ENCODE measurements around the gene OR2AG2. TPM values are rescaled to one million over a fixed set of nuclear protein-coding genes. Genes with fewer than 3 reads are reported as not detected.

The OR2AG2 gene
- total and polyA plus RNA-seq, 4 donors: 0.10 TPM; not detected in 3

Other genes starting within 250 kb of the OR2AG2 start
- gene RRP8, start 168.4 kb downstream of the OR2AG2 start, total RNA-seq: 10 to 100 TPM; 18.8 to 22.2 TPM
- 10 to 100 TPM in 1 of 2 donors, 1 to 10 TPM in 1; 3.4 to 37.3 TPM for gene RRP8, start 168.4 kb downstream of the OR2AG2 start, polyA plus RNA-seq
- 100 to 1,000 TPM; 336 to 562 TPM for gene ILK, start 168.2 kb downstream of the OR2AG2 start, total RNA-seq
- 100 to 1,000 TPM; 287 to 526 TPM for gene ILK, start 168.2 kb downstream of the OR2AG2 start, polyA plus RNA-seq
- gene TAF10, start 159.8 kb downstream of the OR2AG2 start, total RNA-seq: 100 to 1,000 TPM in 1 of 2 donors, 10 to 100 TPM in 1; 79.2 to 108 TPM
- 100 to 1,000 TPM in 1 of 2 donors, 10 to 100 TPM in 1; 55.0 to 119 TPM for gene TAF10, start 159.8 kb downstream of the OR2AG2 start, polyA plus RNA-seq
- 100 to 1,000 TPM in 1 of 2 donors, 10 to 100 TPM in 1; 79.5 to 125 TPM for gene TPP1, start 152.6 kb downstream of the OR2AG2 start, total RNA-seq
- gene TPP1, start 152.6 kb downstream of the OR2AG2 start, polyA plus RNA-seq: 10 to 100 TPM; 26.8 to 38.0 TPM
- gene DCHS1, start 116.2 kb downstream of the OR2AG2 start, total RNA-seq: 10 to 100 TPM; 60.8 to 64.4 TPM
- 10 to 100 TPM in 1 of 2 donors, 1 to 10 TPM in 1; 1.4 to 12.4 TPM for gene DCHS1, start 116.2 kb downstream of the OR2AG2 start, polyA plus RNA-seq
- 10 to 100 TPM; 27.5 to 30.1 TPM for gene MRPL17, start 88.6 kb downstream of the OR2AG2 start, total RNA-seq
- 10 to 100 TPM; 19.3 to 22.8 TPM for gene MRPL17, start 88.6 kb downstream of the OR2AG2 start, polyA plus RNA-seq
- gene OR2AG1, start 11.0 kb upstream of the OR2AG2 start, total RNA-seq: not detected
- not detected for gene OR2AG1, start 11.0 kb upstream of the OR2AG2 start, polyA plus RNA-seq
- gene OR6A2, start 27.7 kb upstream of the OR2AG2 start, total RNA-seq: under 1 TPM in 1 of 2 donors, not detected in 1; 0.26 TPM
- gene OR6A2, start 27.7 kb upstream of the OR2AG2 start, polyA plus RNA-seq: not detected
- gene OR10A5, start 73.7 kb upstream of the OR2AG2 start, total RNA-seq: not detected
- gene OR10A5, start 73.7 kb upstream of the OR2AG2 start, polyA plus RNA-seq: not detected
- gene OR10A2, start 91.1 kb upstream of the OR2AG2 start, total RNA-seq: not detected
- under 1 TPM in 1 of 2 donors, not detected in 1; 0.13 TPM for gene OR10A2, start 91.1 kb upstream of the OR2AG2 start, polyA plus RNA-seq
- not detected for gene OR10A4, start 104.6 kb upstream of the OR2AG2 start, total RNA-seq
- gene OR10A4, start 104.6 kb upstream of the OR2AG2 start, polyA plus RNA-seq: not detected
- not detected for gene OR2D2, start 120.5 kb upstream of the OR2AG2 start, total RNA-seq
- not detected for gene OR2D2, start 120.5 kb upstream of the OR2AG2 start, polyA plus RNA-seq
- not detected for gene OR2D3, start 149.0 kb upstream of the OR2AG2 start, total RNA-seq
- not detected for gene OR2D3, start 149.0 kb upstream of the OR2AG2 start, polyA plus RNA-seq
- gene ZNF215, start 154.4 kb upstream of the OR2AG2 start, total RNA-seq: 1 to 10 TPM in 1 of 2 donors, under 1 TPM in 1; 0.93 to 2.0 TPM
- under 1 TPM in 1 of 2 donors, not detected in 1; 0.61 TPM for gene ZNF215, start 154.4 kb upstream of the OR2AG2 start, polyA plus RNA-seq
- 1 to 10 TPM; 1.5 to 2.4 TPM for gene ZNF214, start 248.4 kb upstream of the OR2AG2 start, total RNA-seq
- 1 to 10 TPM in 1 of 2 donors, under 1 TPM in 1; 0.38 to 1.2 TPM for gene ZNF214, start 248.4 kb upstream of the OR2AG2 start, polyA plus RNA-seq
- gene NLRP14, start 248.5 kb upstream of the OR2AG2 start, total RNA-seq: under 1 TPM in 1 of 2 donors, not detected in 1; 0.10 TPM
- under 1 TPM in 1 of 2 donors, not detected in 1; 0.05 TPM for gene NLRP14, start 248.5 kb upstream of the OR2AG2 start, polyA plus RNA-seq

Data from aorta (tissue), 4 donors.